H9 (cell line): ENCODE data around the gene SCRN2. TPM values are rescaled to one million over a fixed set of nuclear protein-coding genes. Genes with fewer than 3 reads are reported as not detected.

Experiments used
- DNase-seq: peaks from one replicate; pipeline ENCODE4 v3.0.0-alpha.2; 2017
- H2AFZ ChIP-seq: one replicate; pipeline ENCODE4 v1.6.1; 2013; ENCODE audit warnings: mild to moderate bottlenecking, low read length, control low read depth, moderate library complexity
- H2AK5ac ChIP-seq: 2 replicates; pipeline ENCODE4 v1.6.1; 2013; ENCODE audit warnings: low read length, control low read depth, mixed read lengths; ENCODE audit not compliant: insufficient read length
- H2BK120ac ChIP-seq: one replicate; pipeline ENCODE4 v1.6.1; 2013; ENCODE audit warnings: low read depth, mild to moderate bottlenecking, low read length, control low read depth, inconsistent platforms; ENCODE audit not compliant: poor library complexity, severe bottlenecking
- H2BK12ac ChIP-seq: 2 replicates; pipeline ENCODE4 v1.6.1; 2013; ENCODE audit warnings: low read length, control low read depth, mixed read lengths, low read depth; ENCODE audit not compliant: insufficient read length
- H2BK15ac ChIP-seq: 2 replicates; pipeline ENCODE4 v1.6.1; 2013; ENCODE audit warnings: low read depth, low read length, control low read depth
- H2BK20ac ChIP-seq: one replicate; pipeline ENCODE4 v1.6.1; 2013; ENCODE audit warnings: low read depth, mild to moderate bottlenecking, low read length, control low read depth, inconsistent platforms; ENCODE audit not compliant: poor library complexity, severe bottlenecking
- H2BK5ac ChIP-seq: 2 replicates; pipeline ENCODE4 v1.6.1; 2013; ENCODE audit warnings: low read length, control low read depth, mixed read lengths; ENCODE audit not compliant: insufficient read length
- H3K14ac ChIP-seq: 2 replicates; pipeline ENCODE4 v1.6.1; 2013; ENCODE audit warnings: low read length, control low read depth; ENCODE audit not compliant: insufficient read depth
- H3K18ac ChIP-seq: 2 replicates; pipeline ENCODE4 v1.6.1; 2013; ENCODE audit warnings: low read depth, mild to moderate bottlenecking, mixed read lengths, low read length, control low read depth; ENCODE audit not compliant: insufficient read length
- H3K23ac ChIP-seq: 2 replicates; pipeline ENCODE4 v1.6.1; 2013; ENCODE audit warnings: low read length, control low read depth, mixed read lengths, low read depth; ENCODE audit not compliant: insufficient read length
- H3K23me2 ChIP-seq: 2 replicates; pipeline ENCODE4 v1.6.1; 2013; ENCODE audit warnings: low read depth, mild to moderate bottlenecking, mixed read lengths, low read length, control low read depth; ENCODE audit not compliant: insufficient read length, poor library complexity, severe bottlenecking
- H3K27ac ChIP-seq: 2 replicates; pipeline ENCODE4 v1.5.1; 2013; ENCODE audit warnings: low read length, control low read depth, mixed read lengths, low read depth; ENCODE audit not compliant: insufficient read length
- H3K27me3 ChIP-seq: 2 replicates; pipeline ENCODE4 v1.6.1; 2013; ENCODE audit warnings: low read length, control low read depth, inconsistent platforms; ENCODE audit not compliant: insufficient read depth
- H3K4ac ChIP-seq: 2 replicates; pipeline ENCODE4 v1.6.1; 2013; ENCODE audit warnings: low read depth, mild to moderate bottlenecking, control low read depth, inconsistent platforms, low read length, moderate library complexity
- H3K4me1 ChIP-seq: 2 replicates; pipeline ENCODE4 v1.6.1; 2013; ENCODE audit warnings: low read length, control low read depth, inconsistent platforms; ENCODE audit not compliant: insufficient read depth
- H3K4me2 ChIP-seq: 2 replicates; pipeline ENCODE4 v1.6.1; 2013; ENCODE audit warnings: low read length, control low read depth, mixed read lengths; ENCODE audit not compliant: insufficient read length, insufficient read depth
- H3K56ac ChIP-seq: 2 replicates; pipeline ENCODE4 v1.6.1; 2013; ENCODE audit warnings: low read depth, mild to moderate bottlenecking, mixed read lengths, low read length, control low read depth; ENCODE audit not compliant: insufficient read length
- H3K79me1 ChIP-seq: 2 replicates; pipeline ENCODE4 v1.6.1; 2013; ENCODE audit warnings: low read depth, mild to moderate bottlenecking, moderate library complexity, low read length, control low read depth, inconsistent platforms; ENCODE audit not compliant: insufficient read depth, poor library complexity, severe bottlenecking
- H3K79me2 ChIP-seq: 2 replicates; pipeline ENCODE4 v1.6.1; 2013; ENCODE audit warnings: low read length, control low read depth, inconsistent platforms; ENCODE audit not compliant: insufficient read depth
- H3K9ac ChIP-seq: 2 replicates; pipeline ENCODE4 v1.6.1; 2013; ENCODE audit warnings: low read length, control low read depth, mixed read lengths; ENCODE audit not compliant: insufficient read length; ENCODE audit errors: extremely low read depth
- H3K9me3 ChIP-seq: one replicate; pipeline ENCODE4 v1.6.1; 2013; ENCODE audit warnings: low read depth, low read length, inconsistent platforms; ENCODE audit not compliant: control insufficient read depth
- H3T11ph ChIP-seq: one replicate; pipeline ENCODE4 v1.6.1; 2013; ENCODE audit warnings: mild to moderate bottlenecking, low read length, control low read depth, inconsistent platforms
- H4K20me1 ChIP-seq: one replicate; pipeline ENCODE4 v1.6.1; 2013; ENCODE audit not compliant: control insufficient read depth, insufficient read length, insufficient read depth
- H4K5ac ChIP-seq: 2 replicates; pipeline ENCODE4 v1.6.1; 2013; ENCODE audit warnings: low read depth, mild to moderate bottlenecking, mixed read lengths, low read length, control low read depth; ENCODE audit not compliant: insufficient read length
- H4K8ac ChIP-seq: replicated peaks from 2 replicates; pipeline ENCODE4 v1.6.1; 2013; ENCODE audit warnings: low read length, control low read depth, mixed read lengths, low read depth; ENCODE audit not compliant: insufficient read length
- H4K91ac ChIP-seq: 2 replicates; pipeline ENCODE4 v1.6.1; 2013; ENCODE audit warnings: low read depth, mild to moderate bottlenecking, moderate library complexity, mixed read lengths, low read length, control low read depth; ENCODE audit not compliant: insufficient read length
- H3K27ac Mint-ChIP-seq, 3 experiments: 2 replicates in 2 of 3; 3 replicates in 1 of 3; pipeline ENCODE4 v1.8.0; 2020 to 2021; ENCODE audit warnings: mixed read lengths in 3 of 3, mild to moderate bottlenecking in 1 of 3, moderate library complexity in 1 of 3
- H3K27me3 Mint-ChIP-seq: 2 replicates; pipeline ENCODE4 v1.8.0; 2021; ENCODE audit warnings: low read depth, mild to moderate bottlenecking, moderate library complexity, mixed read lengths
- H3K36me3 Mint-ChIP-seq, 3 experiments: 2 replicates in 2 of 3; 3 replicates in 1 of 3; pipeline ENCODE4 v1.8.0; 2020 to 2021; ENCODE audit warnings: low read depth in 3 of 3, mixed read lengths in 3 of 3; ENCODE audit not compliant: insufficient read depth in 1 of 3
- H3K4me1 Mint-ChIP-seq, 2 experiments: 2 replicates each; pipeline ENCODE4 v1.8.0; 2020; ENCODE audit warnings: mixed read lengths in 2 of 2
- H3K4me3 Mint-ChIP-seq, 2 experiments: 2 replicates in 1 of 2; 3 replicates in 1 of 2; pipeline ENCODE4 v1.8.0; 2020 to 2021; ENCODE audit warnings: mild to moderate bottlenecking in 2 of 2, mixed read lengths in 2 of 2, moderate library complexity in 1 of 2
- H3K9me3 Mint-ChIP-seq, 2 experiments: 2 replicates in 1 of 2; 3 replicates in 1 of 2; pipeline ENCODE4 v1.8.0; 2020; ENCODE audit warnings: mild to moderate bottlenecking in 2 of 2, mixed read lengths in 2 of 2, moderate library complexity in 1 of 2
- CTCF ChIP-seq: fragments of 200-600 bp; sonication (generic); conservative IDR thresholded peaks from 3 replicates; pipeline ENCODE4 v1.8.0; 2021; ENCODE audit warnings: antibody characterized with exemption, mild to moderate bottlenecking
- WGBS: extraction: QIAGEN DNeasy Blood & Tissue Kit; methylation state at CpG from one replicate; pipeline ENCODE4 v1.1.7; 2013; ENCODE audit warnings: missing lambda C conversion rate, low lambda C conversion rate, mixed read lengths; ENCODE audit not compliant: insufficient read length; ENCODE audit errors: extremely low coverage; 5-methylcytosine and 5-hydroxymethylcytosine counted together
- total RNA-seq: library from RNA; stranded (reverse); gene quantifications from 2 replicates; pipeline ENCODE4 v1.2.1, GENCODE V29; 2021

Gene SCRN2
- total RNA-seq, 1 experiment from 2014 or later: 34.0 TPM

- TF ChIP-seq CTCF: no peak
- H3K9ac ChIP-seq: no peak overlapping the region
- no peak overlapping the region for H3K23ac ChIP-seq
- no peak overlapping the region for H2BK15ac ChIP-seq
- no peak overlapping the region for H3K18ac ChIP-seq
- H3K27me3 Mint-ChIP-seq: peaks cover 78% of the 10 kb centered on the region
- no peak overlapping the region for H4K8ac ChIP-seq
- peak overlapping the region; percentile 55 for H3K4me2 ChIP-seq
- H2BK12ac ChIP-seq: no peak overlapping the region
- peaks cover 44% of the 10 kb centered on the region for H3K27me3 ChIP-seq
- H4K91ac ChIP-seq: no peak overlapping the region
- WGBS: no CpG with 5 or more reads among the region's 31 CpGs
- H3K4me1 ChIP-seq: peaks cover 4% of the 10 kb centered on the region; the same call in 1 of the 2 replicates
- peaks cover 0 to 2% (median 0%) of the 10 kb centered on the region in 3 experiments; a peak in 1 of 7 replicates for H3K36me3 Mint-ChIP-seq
- H2BK5ac ChIP-seq: no peak overlapping the region
- no peak overlapping the region for H2BK120ac ChIP-seq
- H3K4ac ChIP-seq: no peak overlapping the region
- no peaks in the 10 kb centered on the region for H3K9me3 ChIP-seq
- no peak overlapping the region for H3K56ac ChIP-seq
- no peak overlapping the region for H2BK20ac ChIP-seq
- DNase-seq: peak; percentile 72
- no peaks in the 10 kb centered on the region for H3K79me2 ChIP-seq
- peaks cover 22% of the 10 kb centered on the region for H3K23me2 ChIP-seq
- H4K20me1 ChIP-seq: no peaks in the 10 kb centered on the region
- no peak overlapping the region for H4K5ac ChIP-seq
- no peaks in the 10 kb centered on the region for H3K79me1 ChIP-seq
- no peak overlapping the region for H3K14ac ChIP-seq
- peaks cover 32 to 53% of the 10 kb centered on the region in 2 experiments for H3K4me1 Mint-ChIP-seq
- H3K4me3 Mint-ChIP-seq: peak overlapping the region; percentile 55 to 78
- no peaks in the 10 kb centered on the region; a peak in 1 of 5 replicates for H3K9me3 Mint-ChIP-seq
- no peak overlapping the region for H3T11ph ChIP-seq
- no peak overlapping the region for H2AFZ ChIP-seq
- no peak overlapping the region for H3K27ac ChIP-seq
- no peak overlapping the region for H2AK5ac ChIP-seq
- peak overlapping the region in 1 of 3 experiments; percentile 22; a peak in 1 of 7 replicates for H3K27ac Mint-ChIP-seq
These were observed 5.8 kb upstream of the SCRN2 start for GRCh38 chr17:47846716-47847340.
